Choroid plexus epithelial cell (primary cell): ENCODE data around the gene VIPR2.
"Not testable (repeated sequence)": the region's sequence is repeated elsewhere in the genome, so short reads cannot be mapped to it uniquely, and the experiment has no call there.

ENCODE experiments used
- DNase-seq: peaks from one replicate; pipeline ENCODE4 v3.0.0-alpha.2; 2010; ENCODE audit warnings: low read depth
- H3K4me3 ChIP-seq: 2 replicates; pipeline ENCODE4 v1.5.1; 2011; ENCODE audit warnings: low read depth, mild to moderate bottlenecking, control low read depth, low read length, moderate library complexity
- CTCF ChIP-seq: conservative IDR thresholded peaks from 2 replicates; pipeline ENCODE4 v1.5.1; 2011; ENCODE audit warnings: low read depth, mild to moderate bottlenecking, control low read depth, inconsistent platforms, low read length, moderate library complexity

The VIPR2 gene

GRCh38 chr7:159166530-159166929 lies 21.9 kb upstream of the VIPR2 start:
- no peak overlapping the region for H3K4me3 ChIP-seq
- DNase-seq = no peak
- no peak for TF ChIP-seq CTCF

GRCh38 chr7:159165352-159165751 lies 20.7 kb upstream of the VIPR2 start:
- no peak overlapping the region for H3K4me3 ChIP-seq

GRCh38 chr7:159163703-159164301 lies 19.1 kb upstream of the VIPR2 start:
- H3K4me3 ChIP-seq = not testable (repeated sequence)

More at GRCh38 chr7:159165352-159165751, 20.7 kb upstream of the VIPR2 start:
- DNase-seq = no peak
- TF ChIP-seq CTCF = no peak

GRCh38 chr7:159162050-159162626 lies 17.5 kb upstream of the VIPR2 start:
- not testable (repeated sequence) for H3K4me3 ChIP-seq, DNase-seq

More at GRCh38 chr7:159163703-159164301, 19.1 kb upstream of the VIPR2 start:
- DNase-seq = not testable (repeated sequence)

- DNase-seq = no peak
- no peak overlapping the region for H3K4me3 ChIP-seq
- TF ChIP-seq CTCF = no peak
Measured at GRCh38 chr7:159160450-159160849, 15.8 kb upstream of the VIPR2 start.

GRCh38 chr7:159159731-159160130 lies 15.1 kb upstream of the VIPR2 start:
- no peak for TF ChIP-seq CTCF
- no peak overlapping the region for H3K4me3 ChIP-seq
- no peak for DNase-seq

GRCh38 chr7:159158888-159159405 lies 14.3 kb upstream of the VIPR2 start:
- DNase-seq = no peak
- no peak overlapping the region for H3K4me3 ChIP-seq
- TF ChIP-seq CTCF = no peak
